Skin epidermis (tissue), 12 donors: ENCODE measurements around the gene CCDC200.
A peak's percentile ranks its signal among the peaks of the same experiment; 100 is the strongest.
"Not testable (repeated sequence)": the region's sequence is repeated elsewhere in the genome, so short reads cannot be mapped to it uniquely, and the experiment has no call there.

ENCODE experiments used
- H3K27ac ChIP-seq, 21 experiments: fragments of 200-600 bp; sonication (generic) in 11 of 21; one replicate each; pipeline ENCODE4 v1.5.0; 2020; ENCODE audit warnings: mild to moderate bottlenecking in 3 of 21, inconsistent platforms in 2 of 21, moderate library complexity in 2 of 21
- H3K4me3 ChIP-seq, 7 experiments: fragments of 200-600 bp; sonication (generic) in 2 of 7; one replicate each; pipeline ENCODE4 v1.5.0; 2020; ENCODE audit warnings: inconsistent platforms in 2 of 7, mild to moderate bottlenecking in 2 of 7, moderate library complexity in 1 of 7

CCDC200 gene

DNA sequence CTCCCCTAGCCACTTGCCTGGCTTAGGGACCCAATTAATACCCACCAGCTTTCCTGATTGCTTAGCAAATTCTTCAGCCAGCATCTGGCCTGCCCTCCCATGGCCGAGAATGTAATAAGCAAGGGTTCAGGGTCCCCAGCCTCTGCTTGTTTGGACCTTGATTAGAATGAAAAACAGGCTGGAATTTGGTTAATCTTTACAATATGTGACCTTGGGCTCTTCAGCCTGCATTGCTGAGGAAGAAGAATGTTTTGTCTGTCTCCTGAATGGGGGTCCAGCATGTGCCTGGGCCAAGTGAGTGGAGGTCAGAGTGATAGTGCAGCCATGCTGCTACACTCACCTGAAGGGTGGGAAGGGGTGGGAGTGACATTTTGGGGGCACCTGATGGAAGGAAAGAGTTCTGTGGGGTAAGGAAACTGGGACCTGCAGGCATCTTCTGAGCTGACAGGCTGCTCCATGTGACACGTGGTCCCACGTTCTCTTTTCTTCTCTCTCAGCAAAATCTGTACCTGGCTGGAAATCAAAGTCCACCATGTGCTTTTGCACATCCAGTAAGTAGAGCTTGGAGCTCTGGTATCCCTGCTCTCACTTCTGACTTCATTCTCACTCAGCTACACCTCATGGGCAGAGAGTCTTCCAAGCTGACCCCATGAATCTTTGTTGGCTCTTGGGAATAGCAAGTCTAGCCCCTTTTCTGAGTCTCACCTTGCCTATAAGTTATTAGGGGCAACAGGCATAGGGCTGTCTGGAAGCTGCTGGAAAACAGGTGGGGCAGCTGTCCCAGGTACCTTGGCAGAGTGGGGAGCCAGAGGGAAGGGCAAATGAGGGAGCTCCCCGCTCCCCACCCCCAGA is 11.4 kb downstream of the CCDC200 start:
- no peak overlapping the region for H3K4me3 ChIP-seq
- H3K27ac ChIP-seq = no peak overlapping the region

- H3K4me3 ChIP-seq = no peak overlapping the region
- H3K27ac ChIP-seq = no peak overlapping the region
These were observed 12.1 kb downstream of the CCDC200 start for GRCh38 chr17:43216369-43216761.

DNA sequence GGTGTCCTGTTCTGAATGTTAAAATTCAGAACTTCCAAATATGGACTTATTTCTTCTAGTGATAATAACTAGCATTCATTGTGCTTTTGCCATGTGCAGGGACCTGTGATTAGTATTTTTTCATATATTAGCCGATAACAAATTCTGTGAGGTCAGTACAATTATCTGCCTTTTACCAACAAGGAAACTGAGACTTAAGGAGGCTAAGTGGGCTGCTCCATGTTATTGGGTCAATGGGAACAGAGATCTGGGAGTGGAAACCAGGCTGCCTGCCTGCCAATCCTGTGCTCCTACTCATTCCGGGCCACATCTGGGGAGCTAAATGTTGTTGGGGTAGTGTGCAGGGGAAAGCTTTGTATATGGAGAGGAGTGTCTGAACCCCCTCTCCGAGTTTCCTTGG is 13.1 kb downstream of the CCDC200 start:
- Histone ChIP-seq H3K27ac (no peak overlapping the region), H3K4me3 (no peak overlapping the region)

GRCh38 chr17:43213545-43213944 is 14.9 kb downstream of the CCDC200 start:
- Histone ChIP-seq H3K27ac (peak overlapping the region in 5 of 21 experiments; percentile 22 to 88 (median 87)), H3K4me3 (no peak overlapping the region)

DNA sequence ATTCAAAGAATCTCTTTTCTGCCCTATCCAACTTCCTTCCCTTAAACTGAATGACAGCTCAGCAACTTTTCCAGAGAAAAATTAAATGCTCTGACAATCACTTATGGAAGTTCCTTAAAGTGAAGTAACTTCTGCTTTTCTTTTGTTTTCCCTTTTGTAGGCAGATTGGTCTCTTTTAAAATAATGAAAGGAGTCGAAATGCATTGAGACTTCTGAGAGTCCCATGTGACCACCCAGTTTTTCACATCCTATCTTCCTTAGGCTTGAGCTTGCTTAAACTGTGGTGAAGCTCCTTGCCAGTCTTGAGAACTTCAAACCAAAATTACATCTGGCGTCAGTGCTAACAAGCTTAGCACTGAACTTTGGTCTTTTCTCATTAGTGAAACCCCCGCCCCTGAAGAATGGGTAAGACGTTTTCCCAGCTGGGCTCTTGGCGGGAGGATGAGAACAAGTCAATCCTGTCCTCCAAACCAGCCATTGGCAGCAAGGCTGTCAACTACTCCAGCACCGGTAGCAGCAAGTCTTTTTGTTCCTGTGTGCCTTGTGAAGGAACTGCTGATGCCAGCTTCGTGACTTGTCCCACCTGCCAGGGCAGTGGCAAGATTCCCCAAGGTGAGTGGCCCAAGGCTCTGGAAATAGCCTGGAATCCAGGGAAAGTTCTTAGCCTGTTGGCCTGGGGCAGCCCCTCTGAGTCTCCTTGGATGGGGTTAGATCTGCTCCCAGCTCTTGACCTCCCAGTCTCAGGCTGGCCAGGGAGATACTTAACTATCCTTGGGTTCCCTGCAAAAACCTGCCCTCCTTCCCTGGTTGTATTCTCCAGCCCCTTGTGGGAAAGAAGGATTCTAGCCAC is 15.6 kb downstream of the CCDC200 start:
- Histone ChIP-seq H3K27ac (peak overlapping the region in 20 of 21 experiments; percentile 26 to 91 (median 84)), H3K4me3 (peak overlapping the region; percentile 47 to 68 (median 54))

GRCh38 chr17:43211480-43212402 is 16.7 kb downstream of the CCDC200 start, which contains the start of gene TMEM106A:
TMEM106A (plus strand) TSS chr17:43211875; CDS start chr17:43213042, 1,167 bp downstream.
- Histone ChIP-seq H3K4me3 (peak within 1 kb of the TSS; percentile 47 to 68 (median 54)), H3K27ac (peak within 1 kb of the TSS; percentile 39 to 91 (median 84))

DNA sequence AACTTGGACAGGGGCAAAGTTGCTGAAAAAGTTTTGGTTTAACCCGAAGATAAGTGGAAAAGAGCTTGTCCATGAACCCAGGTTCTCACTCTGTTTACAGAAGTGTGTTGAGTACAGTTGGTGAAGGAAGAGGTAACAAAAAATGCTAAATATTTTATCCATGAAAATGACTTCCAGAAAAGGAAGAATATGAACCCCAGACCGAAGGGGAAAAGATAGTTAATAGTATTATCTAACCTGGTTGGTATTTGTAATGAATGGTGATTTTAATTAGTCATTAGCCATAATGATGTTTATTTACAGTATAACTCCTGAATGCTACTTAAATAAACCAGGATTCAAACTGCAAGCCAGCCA is 17.3 kb downstream of the CCDC200 start:
- Histone ChIP-seq H3K4me3 (peak overlapping the region; percentile 47 to 68 (median 54)), H3K27ac (peak overlapping the region in 20 of 21 experiments; percentile 2 to 91 (median 83))

DNA sequence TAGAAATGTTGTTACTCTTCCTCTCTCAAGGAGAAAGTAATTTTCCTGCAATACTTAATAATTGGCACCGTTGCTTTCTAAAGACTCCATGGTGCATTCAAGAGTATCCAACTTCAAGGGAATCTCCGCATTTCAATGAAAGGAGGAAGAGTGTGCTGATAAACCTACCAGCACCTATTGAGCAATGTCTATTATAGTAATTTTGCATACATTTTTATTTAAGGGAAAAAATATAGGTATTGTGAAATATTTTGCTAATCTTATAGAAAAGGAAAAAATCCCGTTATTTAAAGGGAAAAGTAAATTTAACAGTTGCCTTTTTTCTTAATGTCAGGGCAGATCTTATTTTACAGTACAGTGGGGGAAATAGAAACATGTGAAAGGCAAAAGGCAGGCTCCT is 17.8 kb downstream of the CCDC200 start:
- peak overlapping the region in 19 of 21 experiments; percentile 41 to 91 (median 83) for H3K27ac ChIP-seq
- no peak overlapping the region for H3K4me3 ChIP-seq

DNA sequence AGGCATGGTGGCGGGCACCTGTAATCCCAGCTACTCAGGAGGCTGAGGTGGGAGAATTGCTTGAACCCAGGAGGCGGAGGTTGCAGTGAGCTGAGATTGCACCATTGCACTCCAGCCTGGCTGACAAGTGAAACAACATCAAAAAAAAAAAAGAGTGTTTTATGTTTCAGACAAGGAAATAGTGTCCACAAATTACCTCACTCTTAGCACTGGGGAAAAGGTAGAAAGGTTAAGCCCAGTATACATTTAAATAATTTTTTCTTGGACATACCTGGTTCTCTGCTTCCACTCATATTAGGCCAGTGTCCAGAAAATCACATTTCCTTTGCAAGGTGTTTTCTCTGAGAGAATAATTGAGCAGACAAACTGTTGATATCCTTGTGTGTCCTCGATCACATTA is 25.4 kb downstream of the CCDC200 start:
- not testable (repeated sequence) for H3K27ac ChIP-seq, H3K4me3 ChIP-seq

DNA sequence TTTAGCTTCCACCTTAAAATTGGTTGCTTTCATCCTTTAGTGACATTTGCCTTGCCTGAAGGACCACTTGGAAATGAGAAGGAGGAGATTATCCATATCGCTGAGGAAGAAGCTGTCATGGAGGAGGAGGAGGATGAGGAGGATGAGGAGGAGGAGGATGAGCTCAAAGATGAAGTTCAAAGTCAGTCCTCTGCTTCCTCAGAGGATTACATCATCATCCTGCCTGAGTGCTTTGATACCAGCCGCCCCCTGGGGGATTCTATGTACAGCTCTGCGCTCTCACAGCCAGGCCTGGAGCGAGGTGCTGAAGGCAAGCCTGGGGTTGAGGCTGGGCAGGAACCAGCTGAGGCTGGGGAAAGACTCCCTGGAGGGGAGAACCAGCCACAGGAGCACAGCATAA is 28.3 kb downstream of the CCDC200 start:
- no peak overlapping the region for H3K4me3 ChIP-seq
- H3K27ac ChIP-seq = no peak overlapping the region

DNA sequence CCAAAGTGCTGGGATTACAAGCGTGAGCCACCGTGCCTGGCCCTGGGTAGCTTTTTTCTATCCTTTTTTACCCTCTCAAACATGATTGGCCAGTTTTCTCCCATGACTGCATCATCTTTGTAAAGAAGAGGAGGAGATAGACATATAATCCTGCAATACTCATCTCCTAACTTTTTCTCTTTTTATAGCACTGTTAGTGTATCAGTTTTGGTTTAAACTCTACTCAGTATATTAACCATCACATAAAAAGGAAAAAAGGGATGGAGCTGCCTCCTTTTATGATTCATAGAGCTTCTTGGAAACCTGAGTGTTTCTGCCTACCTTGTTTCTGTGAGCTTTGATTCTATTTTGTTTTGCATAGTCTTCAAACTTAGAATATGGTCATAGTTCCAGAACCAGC is 28.8 kb downstream of the CCDC200 start:
- H3K4me3 ChIP-seq = no peak overlapping the region
- no peak overlapping the region for H3K27ac ChIP-seq

- no peak overlapping the region for H3K4me3 ChIP-seq
- no peak overlapping the region for H3K27ac ChIP-seq
These were observed 35.2 kb downstream of the CCDC200 start for GRCh38 chr17:43193251-43193650.

GRCh38 chr17:43186656-43187055 is 41.8 kb downstream of the CCDC200 start:
- not testable (repeated sequence) for H3K4me3 ChIP-seq, H3K27ac ChIP-seq

GRCh38 chr17:43183921-43184320 is 44.5 kb downstream of the CCDC200 start:
- no peak overlapping the region for H3K4me3 ChIP-seq
- no peak overlapping the region for H3K27ac ChIP-seq

- no peak overlapping the region for H3K4me3 ChIP-seq
- H3K27ac ChIP-seq = peak overlapping the region in 5 of 21 experiments; percentile 9 to 51 (median 36)
These were observed 52.3 kb downstream of the CCDC200 start for GRCh38 chr17:43176119-43176570.

DNA sequence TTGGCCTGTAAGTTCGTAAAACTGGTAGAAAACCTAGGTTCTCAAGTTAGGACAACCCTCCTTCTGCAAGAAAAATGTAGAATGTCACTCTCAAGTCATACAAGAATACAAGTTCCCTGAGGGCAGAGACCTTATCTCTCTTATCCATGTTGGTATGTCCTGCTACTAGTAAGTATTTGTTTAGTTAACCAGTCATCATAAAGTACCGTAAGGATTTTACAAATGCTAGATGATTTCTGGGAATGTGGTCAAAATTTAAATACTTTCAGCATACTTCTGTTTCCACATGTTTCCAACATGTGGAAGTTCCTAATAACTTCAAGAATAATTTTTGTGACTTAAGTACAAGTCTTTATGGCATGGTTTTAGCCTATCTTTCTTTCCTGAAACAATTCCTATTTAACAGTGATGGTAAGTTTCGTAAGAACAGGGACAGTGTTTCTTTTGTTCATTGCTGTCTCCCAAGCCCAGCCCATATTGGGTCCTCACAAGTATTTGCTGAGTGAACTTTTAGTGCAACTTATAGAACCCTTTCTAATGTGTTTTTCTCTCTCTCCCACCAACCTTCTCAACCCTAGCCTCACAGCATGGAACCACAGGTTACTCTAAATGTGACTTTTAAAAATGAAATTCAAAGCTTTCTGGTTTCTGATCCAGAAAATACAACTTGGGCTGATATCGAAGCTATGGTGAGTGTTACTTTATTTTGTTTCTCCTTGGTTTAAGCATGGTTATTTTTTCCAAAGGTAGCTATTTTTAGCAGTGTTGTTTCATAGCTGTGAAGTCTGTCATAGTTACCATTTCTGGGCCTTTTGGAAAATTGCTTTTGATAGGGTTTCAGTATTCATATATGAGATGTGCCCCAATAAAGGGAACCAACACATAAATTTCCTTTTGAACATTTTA is 53.0 kb downstream of the CCDC200 start:
- H3K27ac ChIP-seq = peak overlapping the region in 7 of 21 experiments; percentile 0 to 51 (median 14)
- no peak overlapping the region for H3K4me3 ChIP-seq

DNA sequence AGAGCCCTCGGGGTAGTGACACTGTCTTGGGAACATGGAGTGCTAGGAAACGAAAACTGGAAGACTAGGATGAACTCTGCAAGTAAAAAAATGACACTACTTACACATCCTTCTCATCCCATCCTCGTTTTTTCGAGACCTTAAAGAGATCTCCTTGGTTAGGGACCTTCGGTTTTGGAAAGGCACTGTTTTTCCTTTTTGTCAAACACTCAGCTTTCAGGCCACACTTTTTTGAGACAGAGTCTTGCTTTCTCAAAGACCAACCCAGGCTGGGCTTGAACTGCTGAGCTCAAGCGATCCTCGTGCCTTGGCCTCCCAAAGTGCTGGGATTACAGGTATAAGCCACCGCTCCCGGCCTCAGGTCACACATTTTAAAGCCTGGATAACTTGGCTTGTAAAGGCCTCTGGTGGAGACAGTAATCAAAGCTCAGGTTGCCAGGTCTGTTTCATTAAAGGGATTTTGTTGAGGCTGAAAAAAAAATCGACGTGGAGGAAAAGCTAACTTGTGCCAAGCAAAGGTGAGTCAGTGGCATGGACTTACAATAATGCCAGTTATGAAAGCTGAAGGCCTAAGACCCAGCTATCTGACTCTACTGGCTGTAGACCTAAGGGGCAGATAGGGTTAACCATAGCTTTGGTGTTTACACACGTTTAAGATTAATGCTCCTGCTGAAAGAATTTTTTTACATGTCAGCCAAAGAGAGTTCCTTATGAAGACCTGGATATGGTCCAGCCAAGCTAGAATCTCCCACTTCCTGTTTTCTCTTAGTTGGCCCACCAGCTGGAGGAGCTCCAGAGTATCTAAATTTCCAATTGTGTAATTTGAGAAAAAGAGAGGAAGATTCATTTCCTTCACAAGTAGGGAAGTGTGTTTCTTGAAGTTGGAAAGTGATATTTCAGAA is 56.6 kb downstream of the CCDC200 start:
- Histone ChIP-seq H3K27ac (peak overlapping the region; percentile 54 to 97 (median 95)), H3K4me3 (peak overlapping the region; percentile 64 to 82 (median 74))
